Activated T-helper 2 cell treated with anti-CD3 and anti-CD28 coated beads, Interferon-gamma antibody, Interleukin-2, Interleukin-4, amounts not matched to agents 10 μg/mL and 5 μg/mL and 100 μg/mL, durations not matched to agents 14 hours and 24 hours and 36 hours (primary cell): ENCODE results near the gene EPHA10. TPM values are rescaled to one million over a fixed set of nuclear protein-coding genes. Genes with fewer than 3 reads are reported as not detected.

Experiments
- DNase-seq: peaks from one replicate; pipeline ENCODE4 v3.0.0; 2021; ENCODE audit warnings: low spot score
- H3K27ac Mint-ChIP-seq: one replicate; pipeline ENCODE4 v1.8.0; 2021; ENCODE audit warnings: mixed read lengths
- H3K27me3 Mint-ChIP-seq: one replicate; pipeline ENCODE4 v1.8.0; 2021; ENCODE audit warnings: low read depth, mixed read lengths
- H3K36me3 Mint-ChIP-seq: one replicate; pipeline ENCODE4 v1.8.0; 2021; ENCODE audit warnings: low read depth, mixed read lengths
- H3K4me1 Mint-ChIP-seq: one replicate; pipeline ENCODE4 v1.8.0; 2021; ENCODE audit warnings: low read depth, mixed read lengths
- H3K4me3 Mint-ChIP-seq: one replicate; pipeline ENCODE4 v1.8.0; 2021; ENCODE audit warnings: low read depth, mild to moderate bottlenecking, moderate library complexity, mixed read lengths
- H3K9me3 Mint-ChIP-seq: one replicate; pipeline ENCODE4 v1.8.0; 2021; ENCODE audit warnings: mixed read lengths
- intact Hi-C: fragments of 100-400 bp; cut with micrococcal nuclease; formaldehyde crosslinking; loops from one replicate; pipeline ENCODE4 v1.15.1; 2023
- total RNA-seq: library from RNA; stranded (reverse); gene quantifications from 2 replicates; pipeline ENCODE4 v1.2.3, GENCODE V29; 2022

EPHA10 gene
- total RNA-seq, 1 donor from 2014 or later = 0.21 TPM

GRCh38 chr1:37714226-37714625 lies 50.7 kb downstream of the EPHA10 start:
- no peaks in the 10 kb centered on the region for H3K27me3 Mint-ChIP-seq
- no peak overlapping the region for H3K27ac Mint-ChIP-seq
- no peak overlapping the region for H3K4me3 Mint-ChIP-seq
- H3K36me3 Mint-ChIP-seq = peaks cover 11% of the 10 kb centered on the region
- intact Hi-C loops = no loop called here
- no peak for DNase-seq
- H3K9me3 Mint-ChIP-seq = no peaks in the 10 kb centered on the region
- H3K4me1 Mint-ChIP-seq = no peaks in the 10 kb centered on the region

GRCh38 chr1:37708471-37708870 lies 56.4 kb downstream of the EPHA10 start:
- intact Hi-C loops = no loop called here
- Mint-ChIP-seq H3K36me3 (peaks cover 56% of the 10 kb centered on the region), H3K4me1 (no peaks in the 10 kb centered on the region), H3K9me3 (no peaks in the 10 kb centered on the region), H3K27ac (no peak overlapping the region), H3K27me3 (no peaks in the 10 kb centered on the region), H3K4me3 (no peak overlapping the region)
- DNase-seq = no peak

GRCh38 chr1:37705399-37705798 lies 59.5 kb downstream of the EPHA10 start:
- H3K9me3 Mint-ChIP-seq = no peaks in the 10 kb centered on the region
- no peak for DNase-seq
- H3K27ac Mint-ChIP-seq = no peak overlapping the region
- H3K27me3 Mint-ChIP-seq = no peaks in the 10 kb centered on the region
- peaks cover 82% of the 10 kb centered on the region for H3K36me3 Mint-ChIP-seq
- no peak overlapping the region for H3K4me3 Mint-ChIP-seq
- intact Hi-C loops = no loop called here
- H3K4me1 Mint-ChIP-seq = no peaks in the 10 kb centered on the region

DNA sequence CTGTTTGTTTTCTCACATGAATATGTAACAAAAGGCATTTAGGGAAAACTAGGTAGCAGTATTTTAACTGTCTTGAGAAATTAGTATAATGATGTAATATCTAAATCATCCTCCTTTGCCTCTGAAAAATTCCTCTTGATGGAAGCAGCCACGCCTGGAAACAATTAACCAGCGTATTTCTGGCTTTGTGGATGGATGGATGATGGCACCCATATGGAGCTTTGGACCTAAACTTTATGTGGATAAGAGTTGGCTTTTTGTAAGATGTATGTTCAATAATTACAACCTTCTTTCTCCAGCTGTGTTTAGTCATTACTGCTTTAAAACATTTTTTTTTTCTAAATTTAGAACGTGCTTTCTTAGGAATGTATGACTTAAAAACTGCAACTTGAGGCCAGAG lies 60.0 kb downstream of the EPHA10 start:
- intact Hi-C loops = no loop called here
- H3K27ac Mint-ChIP-seq = no peak overlapping the region
- H3K36me3 Mint-ChIP-seq = peaks cover 83% of the 10 kb centered on the region
- DNase-seq = no peak
- H3K27me3 Mint-ChIP-seq = no peaks in the 10 kb centered on the region
- H3K4me1 Mint-ChIP-seq = peaks cover under 1% of the 10 kb centered on the region
- H3K4me3 Mint-ChIP-seq = no peak overlapping the region
- no peaks in the 10 kb centered on the region for H3K9me3 Mint-ChIP-seq

- no peaks in the 10 kb centered on the region for H3K9me3 Mint-ChIP-seq
- intact Hi-C loops = no loop called here
Observed at GRCh38 chr1:37703061-37703460, 61.9 kb downstream of the EPHA10 start.

GRCh38 chr1:37701051-37701450 lies 63.9 kb downstream of the EPHA10 start:
- peaks cover 76% of the 10 kb centered on the region for H3K36me3 Mint-ChIP-seq
- H3K4me1 Mint-ChIP-seq = peaks cover 17% of the 10 kb centered on the region
- H3K27ac Mint-ChIP-seq = no peak overlapping the region
- intact Hi-C loops = no loop called here
- no peaks in the 10 kb centered on the region for H3K9me3 Mint-ChIP-seq
- no peak overlapping the region for H3K4me3 Mint-ChIP-seq
- no peaks in the 10 kb centered on the region for H3K27me3 Mint-ChIP-seq
- DNase-seq = no peak

More at GRCh38 chr1:37703061-37703460, 61.9 kb downstream of the EPHA10 start:
- Mint-ChIP-seq H3K4me3 (no peak overlapping the region), H3K36me3 (peaks cover 80% of the 10 kb centered on the region), H3K27ac (no peak overlapping the region), H3K4me1 (peaks cover 7% of the 10 kb centered on the region), H3K27me3 (no peaks in the 10 kb centered on the region)
- DNase-seq = no peak

- no peak overlapping the region for H3K4me3 Mint-ChIP-seq
- peaks cover 22% of the 10 kb centered on the region for H3K4me1 Mint-ChIP-seq
- H3K27me3 Mint-ChIP-seq = no peaks in the 10 kb centered on the region
- peak overlapping the region; percentile 61 for H3K27ac Mint-ChIP-seq
- H3K36me3 Mint-ChIP-seq = peaks cover 78% of the 10 kb centered on the region
- no peak for DNase-seq
- intact Hi-C loops = no loop called here
- no peaks in the 10 kb centered on the region for H3K9me3 Mint-ChIP-seq
Observed at GRCh38 chr1:37699147-37699546, 65.8 kb downstream of the EPHA10 start.

- Mint-ChIP-seq H3K4me3 (no peak overlapping the region), H3K9me3 (no peaks in the 10 kb centered on the region), H3K27ac (peak overlapping the region; percentile 46), H3K36me3 (peaks cover 70% of the 10 kb centered on the region), H3K27me3 (no peaks in the 10 kb centered on the region), H3K4me1 (peaks cover 23% of the 10 kb centered on the region)
- no peak for DNase-seq
- intact Hi-C loops = no loop called here
Observed at GRCh38 chr1:37697737-37698136, 67.2 kb downstream of the EPHA10 start.

DNA sequence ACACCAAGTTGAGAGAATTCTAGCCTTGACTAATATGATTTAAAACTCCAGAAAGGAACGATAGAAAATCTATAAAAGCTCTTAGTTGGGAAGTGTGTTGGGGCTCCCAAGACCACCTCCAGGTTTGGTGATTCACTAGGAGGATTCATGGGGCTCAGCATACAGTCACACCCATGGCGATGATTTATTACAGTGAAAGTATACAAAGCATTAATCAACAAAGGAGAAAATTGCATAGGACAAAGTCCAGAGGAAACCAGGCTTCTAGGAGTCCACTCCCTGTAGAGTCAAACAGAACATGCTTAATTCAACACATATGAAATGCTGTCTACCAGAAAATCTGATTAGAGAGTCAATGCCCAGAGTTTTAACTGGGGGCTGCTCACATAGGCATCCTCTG lies 67.8 kb downstream of the EPHA10 start:
- peaks cover 23% of the 10 kb centered on the region for H3K4me1 Mint-ChIP-seq
- no peaks in the 10 kb centered on the region for H3K9me3 Mint-ChIP-seq
- H3K4me3 Mint-ChIP-seq = no peak overlapping the region
- peaks cover 70% of the 10 kb centered on the region for H3K36me3 Mint-ChIP-seq
- no peaks in the 10 kb centered on the region for H3K27me3 Mint-ChIP-seq
- H3K27ac Mint-ChIP-seq = no peak overlapping the region
- DNase-seq = no peak
- intact Hi-C loops = no loop called here

- Mint-ChIP-seq H3K27ac (peak overlapping the region; percentile 87), H3K36me3 (peaks cover 52% of the 10 kb centered on the region), H3K4me3 (peak overlapping the region; percentile 94), H3K9me3 (no peaks in the 10 kb centered on the region), H3K27me3 (no peaks in the 10 kb centered on the region), H3K4me1 (peaks cover 39% of the 10 kb centered on the region)
- DNase-seq = no peak
- intact Hi-C loops = loop anchor here (5.0 kb wide), 2 partner anchors 216 to 299 kb away; partner anchors contain the start of gene SF3A3
Observed at GRCh38 chr1:37692834-37693175, 72.1 kb downstream of the EPHA10 start.

- intact Hi-C loops = loop anchor here (5.0 kb wide), 2 partner anchors 215 to 300 kb away; partner anchors contain the start of gene SF3A3
- Mint-ChIP-seq H3K4me1 (peaks cover 37% of the 10 kb centered on the region), H3K4me3 (peak within 1 kb of the TSS; percentile 94)
Observed at GRCh38 chr1:37692078-37692833, 72.7 kb downstream of the EPHA10 start, which contains the start of gene CDCA8. CDCA8 (plus strand) TSS chr1:37692516; CDS start chr1:37692691, 175 bp downstream.

GRCh38 chr1:37691497-37692077 lies 73.3 kb downstream of the EPHA10 start:
- H3K27me3 Mint-ChIP-seq = no peaks in the 10 kb centered on the region
- peaks cover 32% of the 10 kb centered on the region for H3K4me1 Mint-ChIP-seq
- H3K9me3 Mint-ChIP-seq = no peaks in the 10 kb centered on the region
- H3K36me3 Mint-ChIP-seq = peaks cover 48% of the 10 kb centered on the region
- intact Hi-C loops = loop anchor here (2.0 to 5.0 kb wide), 5 partner anchors 95 to 301 kb away; partner anchors contain the start of genes MTF1, SF3A3 and SNIP1
- peak; percentile 26 for DNase-seq
- H3K4me3 Mint-ChIP-seq = peak overlapping the region; percentile 94
- H3K27ac Mint-ChIP-seq = peak overlapping the region; percentile 87

More at GRCh38 chr1:37692078-37692833, 72.7 kb downstream of the EPHA10 start, which contains the start of gene CDCA8:
- H3K27me3 Mint-ChIP-seq = no peaks in the 10 kb centered on the region
- peak; percentile 99 for DNase-seq
- H3K9me3 Mint-ChIP-seq = no peaks in the 10 kb centered on the region
- H3K27ac Mint-ChIP-seq = peak within 1 kb of the TSS; percentile 87
- peaks cover 51% of the 10 kb centered on the region for H3K36me3 Mint-ChIP-seq

- Mint-ChIP-seq H3K27me3 (no peaks in the 10 kb centered on the region), H3K4me3 (peak overlapping the region; percentile 94), H3K9me3 (no peaks in the 10 kb centered on the region), H3K27ac (no peak overlapping the region), H3K4me1 (peaks cover 26% of the 10 kb centered on the region), H3K36me3 (peaks cover 48% of the 10 kb centered on the region)
- intact Hi-C loops = loop anchor here (5.0 kb wide), 1 partner anchor 232 kb away; no protein-coding TSS in a partner anchor
- no peak for DNase-seq
Observed at GRCh38 chr1:37688926-37689325, 76.0 kb downstream of the EPHA10 start.
